Neural progenitor cell (in vitro differentiated cells): ENCODE results near the gene FAM118A. TPM values are rescaled to one million over a fixed set of nuclear protein-coding genes. Genes with fewer than 3 reads are reported as not detected.

Experiments
- DNase-seq: peaks from one replicate; pipeline ENCODE4 v3.0.0-alpha.2; 2016; ENCODE audit warnings: low spot score
- H2AFZ ChIP-seq: fragments of 200-600 bp; sonication (generic); replicated peaks from 2 replicates; pipeline ENCODE4 v1.6.1; 2016; ENCODE audit warnings: antibody characterized with exemption
- H3F3A ChIP-seq: fragments of 200-600 bp; sonication (generic); 2 replicates; pipeline ENCODE4 v1.6.1; 2016; ENCODE audit warnings: antibody characterized with exemption, low read depth
- H3K27ac ChIP-seq: fragments of 200-600 bp; sonication (generic); 2 replicates; pipeline ENCODE4 v1.5.1; 2016; ENCODE audit warnings: mild to moderate bottlenecking
- H3K27me3 ChIP-seq: fragments of 200-600 bp; sonication (generic); 2 replicates; pipeline ENCODE4 v1.6.1; 2016; ENCODE audit warnings: mild to moderate bottlenecking, moderate library complexity
- H3K36me3 ChIP-seq: fragments of 200-600 bp; sonication (generic); 2 replicates; pipeline ENCODE4 v1.5.1; 2016
- H3K4me1 ChIP-seq: fragments of 200-600 bp; sonication (generic); 2 replicates; pipeline ENCODE4 v1.6.1; 2016; ENCODE audit warnings: mixed run types
- H3K4me2 ChIP-seq: fragments of 200-600 bp; sonication (generic); 2 replicates; pipeline ENCODE4 v1.6.1; 2016
- H3K4me3 ChIP-seq: fragments of 200-600 bp; sonication (generic); 2 replicates; pipeline ENCODE4 v1.5.1; 2016
- H3K79me2 ChIP-seq: fragments of 200-600 bp; sonication (generic); 2 replicates; pipeline ENCODE4 v1.6.1; 2016; ENCODE audit warnings: low read depth
- H3K9ac ChIP-seq: fragments of 200-600 bp; sonication (generic); 2 replicates; pipeline ENCODE4 v1.6.1; 2016
- H3K9me3 ChIP-seq: fragments of 200-600 bp; sonication (generic); 2 replicates; pipeline ENCODE4 v1.5.1; 2016; ENCODE audit warnings: low read depth
- H4K20me1 ChIP-seq: fragments of 200-600 bp; sonication (generic); 2 replicates; pipeline ENCODE4 v1.6.1; 2016; ENCODE audit warnings: low read depth
- H3K27ac Mint-ChIP-seq: 3 replicates; pipeline ENCODE4 v1.8.0; 2021; ENCODE audit warnings: mixed read lengths
- H3K27me3 Mint-ChIP-seq: 2 replicates; pipeline ENCODE4 v1.8.0; 2022; ENCODE audit warnings: low read depth, mild to moderate bottlenecking, inconsistent platforms, moderate library complexity, mixed read lengths; ENCODE audit not compliant: insufficient read depth
- H3K36me3 Mint-ChIP-seq: 3 replicates; pipeline ENCODE4 v1.8.0; 2021; ENCODE audit warnings: mixed read lengths
- H3K4me1 Mint-ChIP-seq: 3 replicates; pipeline ENCODE4 v1.8.0; 2021; ENCODE audit warnings: mixed read lengths
- H3K4me3 Mint-ChIP-seq: 3 replicates; pipeline ENCODE4 v1.8.0; 2021; ENCODE audit warnings: mild to moderate bottlenecking, moderate library complexity, mixed read lengths
- H3K9me3 Mint-ChIP-seq: 3 replicates; pipeline ENCODE4 v1.8.0; 2020; ENCODE audit warnings: mixed read lengths
- EZH2 ChIP-seq: fragments of 200-600 bp; sonication (generic); IDR thresholded peaks from 2 replicates; pipeline ENCODE4 v1.6.1; 2017; ENCODE audit warnings: antibody characterized with exemption, mild to moderate bottlenecking, moderate library complexity
- EZH2phosphoT487 ChIP-seq: fragments of 200-600 bp; sonication (generic); IDR thresholded peaks from 2 replicates; pipeline ENCODE4 v1.6.1; 2017; ENCODE audit warnings: antibody characterized with exemption
- total RNA-seq: library from RNA; depleted of rRNA; stranded (reverse); fragments of >200 nt; gene quantifications from 2 replicates; pipeline ENCODE4 v1.2.3, GENCODE V29; 2015; ENCODE audit warnings: low replicate concordance
- TF ChIP-seq, protein P1 (sequence below): fragments of 200-600 bp; sonication (generic); IDR thresholded peaks from 2 replicates; pipeline ENCODE4 v1.5.1; 2017; ENCODE audit warnings: antibody characterized with exemption, mild to moderate bottlenecking

FAM118A gene
- total RNA-seq, 1 donor from 2014 or later = 75.1 TPM

DNA sequence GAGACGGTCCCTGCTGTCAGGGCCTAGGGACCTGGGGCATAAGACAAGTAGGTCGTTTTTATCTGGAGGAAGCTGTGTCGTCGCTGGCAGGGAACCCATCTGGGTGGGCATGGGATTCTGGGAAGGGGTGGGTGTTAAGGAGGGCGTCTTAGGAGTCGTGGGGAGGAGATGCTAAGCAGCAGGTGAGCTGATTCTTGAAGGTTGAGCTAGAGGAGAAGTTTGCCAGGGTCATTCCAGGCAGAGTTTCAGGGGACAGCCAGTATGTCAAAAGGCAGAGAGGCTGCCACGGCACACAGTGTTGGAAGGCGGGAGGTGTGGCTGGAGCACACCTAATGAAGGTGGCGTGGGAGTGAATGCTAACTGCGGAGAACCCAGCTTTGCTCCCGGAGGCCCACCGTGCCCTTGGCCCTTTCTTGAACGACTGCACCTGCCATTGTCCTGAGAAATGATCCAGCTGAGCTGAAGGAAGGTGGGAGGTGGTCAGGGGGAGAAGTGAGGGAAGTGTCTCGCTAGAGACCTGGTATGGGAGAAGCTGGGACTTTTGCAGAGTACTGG lies 1.3 kb downstream of the FAM118A start:
- no peaks in the 10 kb centered on the region for H3K9me3 ChIP-seq
- H3K27me3 ChIP-seq = peaks cover 10% of the 10 kb centered on the region
- peak overlapping the region; percentile 90 for H3K4me3 ChIP-seq
- peaks cover 40% of the 10 kb centered on the region for H3K79me2 ChIP-seq
- TF ChIP-seq EZH2 (no peak), EZH2phosphoT487 (no peak)
- TF ChIP-seq, protein P1, sequence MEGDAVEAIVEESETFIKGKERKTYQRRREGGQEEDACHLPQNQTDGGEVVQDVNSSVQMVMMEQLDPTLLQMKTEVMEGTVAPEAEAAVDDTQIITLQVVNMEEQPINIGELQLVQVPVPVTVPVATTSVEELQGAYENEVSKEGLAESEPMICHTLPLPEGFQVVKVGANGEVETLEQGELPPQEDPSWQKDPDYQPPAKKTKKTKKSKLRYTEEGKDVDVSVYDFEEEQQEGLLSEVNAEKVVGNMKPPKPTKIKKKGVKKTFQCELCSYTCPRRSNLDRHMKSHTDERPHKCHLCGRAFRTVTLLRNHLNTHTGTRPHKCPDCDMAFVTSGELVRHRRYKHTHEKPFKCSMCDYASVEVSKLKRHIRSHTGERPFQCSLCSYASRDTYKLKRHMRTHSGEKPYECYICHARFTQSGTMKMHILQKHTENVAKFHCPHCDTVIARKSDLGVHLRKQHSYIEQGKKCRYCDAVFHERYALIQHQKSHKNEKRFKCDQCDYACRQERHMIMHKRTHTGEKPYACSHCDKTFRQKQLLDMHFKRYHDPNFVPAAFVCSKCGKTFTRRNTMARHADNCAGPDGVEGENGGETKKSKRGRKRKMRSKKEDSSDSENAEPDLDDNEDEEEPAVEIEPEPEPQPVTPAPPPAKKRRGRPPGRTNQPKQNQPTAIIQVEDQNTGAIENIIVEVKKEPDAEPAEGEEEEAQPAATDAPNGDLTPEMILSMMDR = no peak
- no peaks in the 10 kb centered on the region for H3K36me3 ChIP-seq
- no peak overlapping the region for H3K27ac ChIP-seq
- H3K4me1 ChIP-seq = peaks cover 25% of the 10 kb centered on the region
- Mint-ChIP-seq H3K36me3 (peaks cover 5% of the 10 kb centered on the region), H3K4me3 (peak overlapping the region; percentile 91), H3K27ac (peak overlapping the region; percentile 59), H3K27me3 (peaks cover 8% of the 10 kb centered on the region), H3K9me3 (no peaks in the 10 kb centered on the region), H3K4me1 (peaks cover 27% of the 10 kb centered on the region)
- peaks cover 24% of the 10 kb centered on the region for H4K20me1 ChIP-seq
- peaks cover 27% of the 10 kb centered on the region for H3F3A ChIP-seq
- H3K4me2 ChIP-seq = peak overlapping the region; percentile 82
- no peak for DNase-seq
- H2AFZ ChIP-seq = no peak overlapping the region
- no peak overlapping the region for H3K9ac ChIP-seq

DNA sequence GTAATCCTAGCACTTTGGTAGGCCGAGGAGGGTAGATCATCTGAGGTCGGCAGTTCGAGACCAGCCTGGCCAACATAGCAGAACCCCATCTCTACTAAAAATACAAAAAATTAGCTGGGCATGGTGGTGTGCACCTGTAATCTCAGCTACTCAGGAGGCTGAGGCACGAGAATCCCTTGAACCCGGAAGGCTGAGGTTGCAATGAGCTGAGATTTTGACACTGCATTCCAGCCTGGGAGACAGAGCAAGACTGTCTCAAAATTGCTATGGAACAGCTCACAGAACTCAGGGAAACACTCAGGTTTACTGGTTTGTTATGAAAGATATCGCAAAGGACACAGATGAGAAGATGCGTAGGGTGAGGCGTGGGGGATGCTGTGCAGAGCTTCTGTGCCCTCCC lies 2.7 kb downstream of the FAM118A start:
- no peak overlapping the region for H3K27ac Mint-ChIP-seq
- H3K4me2 ChIP-seq = peak overlapping the region; percentile 7
- peaks cover 28% of the 10 kb centered on the region for H4K20me1 ChIP-seq
- H3K9me3 Mint-ChIP-seq = no peaks in the 10 kb centered on the region
- no peak overlapping the region for H3K27ac ChIP-seq
- H3K4me1 Mint-ChIP-seq = peaks cover 31% of the 10 kb centered on the region
- no peaks in the 10 kb centered on the region for H3K9me3 ChIP-seq
- no peak overlapping the region for H3K4me3 ChIP-seq
- H3K27me3 ChIP-seq = peaks cover 10% of the 10 kb centered on the region
- H3K4me3 Mint-ChIP-seq = peak overlapping the region; percentile 46
- H3K36me3 Mint-ChIP-seq = peaks cover 5% of the 10 kb centered on the region
- H2AFZ ChIP-seq = no peak overlapping the region
- H3K4me1 ChIP-seq = peaks cover 25% of the 10 kb centered on the region
- no peak overlapping the region for H3K9ac ChIP-seq
- H3K79me2 ChIP-seq = peaks cover 43% of the 10 kb centered on the region
- TF ChIP-seq, protein P1 = no peak
- TF ChIP-seq EZH2phosphoT487 = no peak
- H3F3A ChIP-seq = peaks cover 27% of the 10 kb centered on the region
- peaks cover 8% of the 10 kb centered on the region for H3K27me3 Mint-ChIP-seq
- DNase-seq = no peak
- H3K36me3 ChIP-seq = no peaks in the 10 kb centered on the region

DNA sequence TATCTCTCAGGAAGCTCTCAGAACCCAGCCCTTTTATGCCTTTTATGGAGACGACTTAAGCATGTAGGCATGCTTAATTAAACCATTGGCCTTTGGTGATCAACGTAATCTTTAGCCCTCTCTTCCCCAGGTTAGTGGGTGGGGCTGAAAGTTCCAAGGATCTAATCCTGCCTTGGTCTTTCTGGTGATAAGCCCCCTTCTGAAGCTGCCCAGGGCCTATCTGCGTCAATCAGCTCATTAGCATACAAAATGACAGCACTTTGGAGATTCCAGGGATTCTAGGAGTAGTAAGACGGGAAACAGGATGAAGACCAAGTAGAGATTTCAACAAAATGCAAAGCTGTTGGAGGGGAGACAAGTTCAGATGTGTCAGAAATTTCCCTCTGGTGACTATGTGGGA lies 3.1 kb downstream of the FAM118A start:
- Histone ChIP-seq H3K79me2 (peaks cover 48% of the 10 kb centered on the region), H3K9ac (no peak overlapping the region), H3K4me3 (no peak overlapping the region), H3K27ac (no peak overlapping the region), H2AFZ (no peak overlapping the region), H3K4me1 (peaks cover 25% of the 10 kb centered on the region), H3K27me3 (peaks cover 10% of the 10 kb centered on the region), H3K4me2 (peak overlapping the region; percentile 7), H3K9me3 (no peaks in the 10 kb centered on the region), H4K20me1 (peaks cover 32% of the 10 kb centered on the region), H3F3A (peaks cover 27% of the 10 kb centered on the region), H3K36me3 (no peaks in the 10 kb centered on the region)
- H3K27me3 Mint-ChIP-seq = peaks cover 8% of the 10 kb centered on the region
- H3K4me3 Mint-ChIP-seq = peak overlapping the region; percentile 46
- no peak for TF ChIP-seq EZH2
- no peak for TF ChIP-seq EZH2phosphoT487
- TF ChIP-seq, protein P1 = no peak
- peak; percentile 74 for DNase-seq
- H3K9me3 Mint-ChIP-seq = no peaks in the 10 kb centered on the region
- no peak overlapping the region for H3K27ac Mint-ChIP-seq
- H3K4me1 Mint-ChIP-seq = peaks cover 36% of the 10 kb centered on the region
- H3K36me3 Mint-ChIP-seq = peaks cover 5% of the 10 kb centered on the region
